GM21390 (cell line): Measurements from ENCODE around the gene NUDT15.

Source experiments
- ATAC-seq: cut with Tn5 transposase; IDR thresholded peaks from one replicate; pipeline ENCODE4 v1.9.1; 2021; ENCODE audit not compliant: unreplicated experiment

NUDT15 gene

DNA sequence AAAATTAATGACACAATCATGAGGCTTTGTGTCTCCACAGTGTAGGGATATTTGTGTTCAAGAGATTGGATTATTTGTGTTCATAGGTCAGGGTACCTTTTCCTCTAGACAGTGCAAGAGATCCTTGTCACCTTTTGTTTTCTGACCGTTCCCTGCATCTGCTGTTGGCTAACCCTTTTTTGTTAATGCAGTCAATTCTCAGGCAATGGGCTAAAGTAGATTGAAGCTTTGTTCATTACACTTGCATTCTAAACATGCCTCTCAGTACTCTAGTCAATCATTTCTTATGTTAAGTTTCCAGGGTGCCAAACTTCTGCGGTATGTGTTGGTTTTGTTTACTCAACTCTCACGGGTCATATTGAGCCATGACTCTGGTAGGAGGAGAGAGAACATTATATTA lies 59.1 kb downstream of the NUDT15 start:
- no peak for ATAC-seq
